HG02973 (cell line): Measurements from ENCODE around the gene WNT9B.

Experiments
- ATAC-seq: cut with Tn5 transposase; IDR thresholded peaks from one replicate; pipeline ENCODE4 v1.9.1; 2021; ENCODE audit warnings: moderate library complexity; ENCODE audit not compliant: unreplicated experiment

WNT9B gene

DNA sequence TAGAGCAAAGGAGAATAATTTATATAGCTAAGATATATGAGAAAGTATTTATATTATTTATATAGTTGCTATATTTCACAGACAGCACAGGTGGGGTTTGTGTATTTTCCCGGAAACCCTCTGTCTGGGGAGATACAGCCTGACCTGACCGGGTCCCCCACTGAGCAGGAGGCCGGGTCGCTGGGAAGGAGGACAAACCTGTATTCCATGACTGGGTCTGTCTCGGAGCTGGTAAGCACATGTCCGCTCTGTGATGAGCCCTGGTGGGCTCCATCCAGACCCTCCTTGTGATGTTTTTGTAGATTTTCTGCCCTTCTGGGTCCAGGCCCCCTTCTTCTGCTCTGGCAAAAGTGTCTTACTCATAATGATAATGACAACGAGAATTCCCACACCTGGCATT is 27.7 kb downstream of the WNT9B start:
- no peak for ATAC-seq

GRCh38 chr17:46881015-46881414 is 29.6 kb downstream of the WNT9B start:
- ATAC-seq = no peak

GRCh38 chr17:46882666-46883065 is 31.3 kb downstream of the WNT9B start:
- ATAC-seq = no peak

GRCh38 chr17:46883871-46884520 is 32.6 kb downstream of the WNT9B start:
- ATAC-seq = no peak

- no peak for ATAC-seq
Measured at GRCh38 chr17:46884552-46884951, 33.2 kb downstream of the WNT9B start.

DNA sequence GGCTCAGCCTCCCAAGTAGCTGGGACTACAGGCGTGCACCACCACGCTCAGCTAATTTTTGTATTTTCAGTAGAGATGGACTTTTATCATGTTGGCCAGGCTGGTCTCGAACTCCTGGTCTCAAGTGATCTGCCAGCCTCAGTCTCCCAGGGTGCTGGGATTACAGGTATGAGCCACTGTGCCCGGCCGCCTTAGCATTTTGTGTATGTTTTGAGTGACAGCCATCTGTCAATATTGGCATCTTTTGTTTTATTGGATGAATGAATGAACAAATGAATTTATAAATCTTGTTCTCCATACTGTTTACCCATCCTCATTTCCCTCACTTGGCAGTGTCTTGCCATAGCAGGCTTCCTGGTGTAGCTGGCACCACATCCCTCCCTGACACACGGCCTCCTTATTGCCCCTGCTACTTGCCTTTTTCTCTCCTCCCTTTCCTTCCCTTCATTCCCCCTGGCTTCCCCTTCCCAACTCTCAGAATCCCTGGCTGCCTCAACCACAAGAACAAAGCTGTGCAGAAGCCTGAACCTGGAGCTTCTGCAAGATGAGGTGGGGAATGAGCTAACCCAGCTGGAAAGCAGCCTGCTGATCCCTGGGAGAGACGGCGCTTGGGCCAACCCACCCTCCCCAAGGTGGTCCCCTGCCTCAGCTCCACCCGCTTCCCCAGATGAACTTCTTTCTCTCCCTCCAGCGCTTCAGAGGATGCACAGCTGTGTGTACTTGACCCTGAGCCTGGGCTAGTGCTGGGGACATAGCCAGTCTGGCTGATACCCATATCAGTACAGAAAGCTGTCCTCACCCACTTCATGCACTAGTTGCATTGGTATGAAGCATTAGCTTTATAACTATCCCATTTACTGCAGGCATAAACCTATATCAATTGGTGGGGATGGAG is 34.3 kb downstream of the WNT9B start:
- ATAC-seq = no peak

- no peak for ATAC-seq
Measured at GRCh38 chr17:46886310-46886663, 34.9 kb downstream of the WNT9B start.

DNA sequence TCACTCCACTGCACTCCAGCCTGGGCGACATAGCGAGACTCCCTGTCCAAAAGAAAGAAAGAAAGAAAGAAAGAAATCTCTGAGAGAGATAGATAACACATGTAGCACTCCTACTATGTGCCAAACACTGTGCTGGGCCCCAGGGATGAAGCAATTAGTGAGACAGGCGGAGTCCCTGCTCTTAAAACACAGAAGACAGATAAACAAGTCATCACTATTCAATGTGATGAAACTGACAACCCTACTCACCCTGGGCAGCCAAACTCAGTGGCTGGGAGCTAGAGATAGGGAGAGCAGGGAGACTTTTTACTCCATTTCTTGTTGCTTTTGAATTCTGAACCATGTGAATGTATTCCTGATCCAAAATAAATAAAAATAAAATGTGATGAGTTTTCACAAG is 36.3 kb downstream of the WNT9B start:
- ATAC-seq = no peak

GRCh38 chr17:46888727-46889126 is 37.3 kb downstream of the WNT9B start:
- no peak for ATAC-seq

- ATAC-seq = no peak
Measured at GRCh38 chr17:46889519-46889918, 38.1 kb downstream of the WNT9B start.

GRCh38 chr17:46889992-46890564 is 38.7 kb downstream of the WNT9B start:
- no peak for ATAC-seq

DNA sequence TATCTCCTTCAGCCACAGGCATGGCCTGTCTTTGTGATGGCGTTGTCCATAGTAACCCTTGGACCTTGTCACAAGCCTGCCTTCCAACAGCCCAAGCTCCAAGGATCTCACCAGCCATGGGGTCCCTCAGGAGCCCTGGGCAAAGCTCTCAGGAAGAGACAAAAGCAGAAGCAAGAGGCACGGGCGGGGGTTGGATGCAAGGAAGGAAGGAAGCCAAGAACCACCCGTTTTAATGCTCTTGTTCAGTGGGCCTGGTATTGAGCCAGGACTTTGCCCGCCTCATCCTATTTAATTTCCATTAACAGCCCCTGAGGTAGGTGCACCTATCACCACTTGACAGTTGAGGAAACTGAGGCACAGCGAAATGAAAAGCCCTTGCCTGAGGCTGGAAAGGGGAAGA is 39.3 kb downstream of the WNT9B start:
- no peak for ATAC-seq

DNA sequence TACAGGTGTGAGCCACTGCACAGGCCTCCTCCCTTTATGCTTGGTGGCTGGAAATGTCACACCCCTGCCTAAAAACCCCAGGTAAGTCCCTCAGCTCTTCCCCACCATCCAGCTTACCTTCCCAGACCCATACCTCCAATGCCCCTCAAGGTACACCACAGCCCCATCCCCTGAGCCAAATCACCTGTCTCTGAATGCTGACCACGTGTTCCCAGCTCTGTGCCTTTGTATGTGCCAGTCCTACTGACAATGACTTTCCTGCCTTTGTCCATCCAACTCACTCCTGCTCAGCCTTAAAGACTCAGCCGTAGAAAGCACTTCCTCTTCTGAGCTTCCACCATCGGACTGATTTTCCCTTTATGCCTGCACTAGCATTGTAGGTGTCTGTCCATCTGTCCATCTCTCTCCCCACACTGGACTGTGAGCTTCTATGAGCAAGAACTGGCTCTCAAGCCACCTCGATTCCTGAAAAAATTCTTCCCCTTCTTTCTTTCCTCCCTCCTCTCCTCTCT is 40.9 kb downstream of the WNT9B start:
- no peak for ATAC-seq

GRCh38 chr17:46894024-46894423 is 42.6 kb downstream of the WNT9B start:
- ATAC-seq = no peak

GRCh38 chr17:46894476-46895151 is 43.2 kb downstream of the WNT9B start:
- no peak for ATAC-seq

DNA sequence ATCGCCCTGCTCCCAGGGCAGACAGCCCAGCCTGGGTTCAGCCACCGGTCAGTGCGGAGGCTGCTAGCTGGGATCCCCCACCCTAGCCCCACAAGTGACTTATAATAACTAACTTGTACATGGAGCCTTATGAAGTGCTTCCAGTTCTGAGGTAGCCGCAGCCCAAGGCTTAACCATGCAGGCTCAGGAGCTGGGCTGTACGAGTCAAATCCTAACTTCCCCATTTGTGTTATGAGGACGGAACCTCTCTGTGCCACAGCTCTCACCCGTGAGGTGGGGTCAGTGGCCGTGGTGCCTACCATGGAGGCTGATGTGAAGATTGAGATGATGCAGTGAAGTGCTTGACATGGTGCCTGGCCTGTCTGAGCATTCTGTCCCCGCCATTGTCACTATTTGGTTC is 43.8 kb downstream of the WNT9B start:
- no peak for ATAC-seq

- ATAC-seq = no peak
Measured at GRCh38 chr17:46896991-46897390, 45.6 kb downstream of the WNT9B start.

DNA sequence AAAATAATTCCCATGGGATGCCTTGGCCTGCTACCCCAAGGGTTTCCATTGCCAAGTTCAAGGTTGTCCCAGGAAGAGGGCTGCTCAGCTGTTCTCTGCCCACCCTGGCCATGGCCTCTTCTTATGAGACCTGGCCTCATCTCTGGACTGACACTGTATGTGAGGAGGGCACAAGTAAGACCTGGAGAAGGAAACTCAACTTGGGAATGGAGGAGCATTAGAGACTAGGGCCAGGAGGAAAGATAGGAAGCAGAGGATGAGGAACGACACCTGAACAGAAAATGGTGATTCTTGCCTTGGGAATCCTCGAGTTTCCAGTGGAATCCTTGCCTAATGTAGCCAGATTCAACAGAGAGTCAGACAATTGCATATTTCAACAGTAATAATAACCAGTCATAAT is 47.0 kb downstream of the WNT9B start:
- no peak for ATAC-seq

- no peak for ATAC-seq
Measured at GRCh38 chr17:46898860-46899259, 47.5 kb downstream of the WNT9B start.

DNA sequence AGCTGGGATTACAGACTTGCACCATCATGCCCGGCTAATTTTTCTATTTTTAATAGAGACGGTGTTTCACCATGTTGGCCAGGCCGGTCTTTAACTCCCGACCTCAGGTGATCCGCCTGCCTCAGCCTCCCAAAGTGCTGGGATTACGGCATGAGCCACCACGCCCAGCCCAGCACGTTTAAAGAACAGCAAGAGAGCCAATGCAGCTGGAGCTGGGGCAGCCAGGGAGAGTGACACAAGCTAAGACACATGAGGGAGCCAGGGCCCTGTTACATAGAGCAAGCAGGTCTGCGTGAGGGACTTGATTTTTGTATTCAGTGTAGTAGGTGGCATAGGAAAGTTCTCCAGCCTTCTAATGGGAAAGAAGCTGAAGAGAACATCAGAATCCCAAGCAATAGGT is 49.9 kb downstream of the WNT9B start:
- no peak for ATAC-seq
